Liver (tissue), 9 donors: Measurements from ENCODE around the gene MKS1. TPM values are rescaled to one million over a fixed set of nuclear protein-coding genes. Genes with fewer than 3 reads are reported as not detected.

Experiments
- DNase-seq: peaks from one replicate; pipeline ENCODE4 v3.0.0-alpha.2; 2017; ENCODE audit warnings: low spot score
- H3K27ac ChIP-seq, 2 donors: one replicate each; pipeline ENCODE4 v1.7.0; 2013; ENCODE audit warnings: inconsistent platforms in 2 of 2, low read length in 2 of 2, control low read depth in 1 of 2, low read depth in 1 of 2, mild to moderate bottlenecking in 1 of 2
- H3K27me3 ChIP-seq, 4 donors: one replicate each; pipeline versions ENCODE4 v1.6.1 to v1.7.0; 2013; ENCODE audit warnings: low read length in 3 of 4, inconsistent platforms in 1 of 4, mild to moderate bottlenecking in 1 of 4, moderate library complexity in 1 of 4; ENCODE audit not compliant: control insufficient read depth in 4 of 4, insufficient read depth in 4 of 4
- H3K36me3 ChIP-seq, 4 donors: one replicate each; pipeline versions ENCODE4 v1.6.1 to v1.7.0; 2013; ENCODE audit warnings: low read length in 3 of 4, mild to moderate bottlenecking in 3 of 4, low read depth in 1 of 4, moderate library complexity in 1 of 4; ENCODE audit not compliant: control insufficient read depth in 4 of 4, insufficient read depth in 3 of 4
- H3K4me1 ChIP-seq, 4 donors: one replicate each; pipeline versions ENCODE4 v1.6.1 to v1.7.0; 2013; ENCODE audit warnings: low read length in 3 of 4, mild to moderate bottlenecking in 3 of 4, moderate library complexity in 1 of 4; ENCODE audit not compliant: control insufficient read depth in 4 of 4, insufficient read depth in 4 of 4
- H3K4me3 ChIP-seq, 3 donors: one replicate each; pipeline versions ENCODE4 v1.6.1 to v1.7.0; 2013; ENCODE audit warnings: low read length in 3 of 3, control low read depth in 1 of 3, low read depth in 1 of 3, mild to moderate bottlenecking in 1 of 3
- H3K9ac ChIP-seq, 2 donors: one replicate each; pipeline ENCODE4 v1.7.0; 2013; ENCODE audit warnings: low read length in 2 of 2, mild to moderate bottlenecking in 2 of 2, moderate library complexity in 2 of 2, control low read depth in 1 of 2, low read depth in 1 of 2
- H3K9me3 ChIP-seq, 4 donors: one replicate each; pipeline versions ENCODE4 v1.6.1 to v1.7.0; 2013; ENCODE audit warnings: low read length in 3 of 4; ENCODE audit not compliant: control insufficient read depth in 4 of 4
- EGR1 ChIP-seq, 2 donors: IDR thresholded peaks; 2 replicates each; pipeline ENCODE4 v1.6.1; 2016 to 2018; ENCODE audit warnings: antibody characterized with exemption in 2 of 2, low read depth in 2 of 2
- FOXA1 ChIP-seq: IDR thresholded peaks from 2 replicates; pipeline ENCODE4 v1.6.1; 2016; ENCODE audit warnings: antibody characterized with exemption
- FOXA2 ChIP-seq: IDR thresholded peaks from 2 replicates; pipeline ENCODE4 v1.6.1; 2016; ENCODE audit warnings: antibody characterized with exemption
- GABPA ChIP-seq, 2 donors: IDR thresholded peaks in 1 of 2; conservative IDR thresholded peaks in 1 of 2; 2 replicates each; pipeline ENCODE4 v1.6.1; 2016; ENCODE audit warnings: antibody characterized with exemption in 2 of 2, mild to moderate bottlenecking in 1 of 2, moderate library complexity in 1 of 2
- HNF4A ChIP-seq, 2 donors: conservative IDR thresholded peaks; 2 replicates each; pipeline ENCODE4 v1.6.1; 2016; ENCODE audit warnings: antibody characterized with exemption in 2 of 2, mild to moderate bottlenecking in 2 of 2
- HNF4G ChIP-seq: IDR thresholded peaks from 2 replicates; pipeline ENCODE4 v1.6.1; 2016; ENCODE audit warnings: antibody characterized with exemption
- JUND ChIP-seq, 2 donors: IDR thresholded peaks; 2 replicates each; pipeline ENCODE4 v1.6.1; 2016; ENCODE audit warnings: antibody characterized with exemption in 2 of 2
- NR2F2 ChIP-seq: IDR thresholded peaks from 2 replicates; pipeline ENCODE4 v1.6.1; 2016; ENCODE audit warnings: antibody characterized with exemption
- RAD21 ChIP-seq, 2 donors: IDR thresholded peaks; 2 replicates each; pipeline ENCODE4 v1.6.1; 2016; ENCODE audit warnings: antibody characterized with exemption in 2 of 2, mild to moderate bottlenecking in 2 of 2
- RXRA ChIP-seq, 2 donors: IDR thresholded peaks; 2 replicates each; pipeline ENCODE4 v1.6.1; 2017 to 2018; ENCODE audit warnings: antibody characterized with exemption in 2 of 2, mild to moderate bottlenecking in 1 of 2
- SP1 ChIP-seq: IDR thresholded peaks from 2 replicates; pipeline ENCODE4 v1.6.1; 2018; ENCODE audit warnings: antibody characterized with exemption, mild to moderate bottlenecking
- TAF1 ChIP-seq: conservative IDR thresholded peaks from 2 replicates; pipeline ENCODE4 v1.6.1; 2016; ENCODE audit warnings: antibody characterized with exemption, mild to moderate bottlenecking
- YY1 ChIP-seq: IDR thresholded peaks from 2 replicates; pipeline ENCODE4 v1.6.1; 2016; ENCODE audit warnings: antibody characterized with exemption, mild to moderate bottlenecking
- WGBS: extraction: QIAGEN DNeasy Blood & Tissue Kit; methylation state at CpG from one replicate; pipeline ENCODE4 v1.1.7; 2013; 5-methylcytosine and 5-hydroxymethylcytosine counted together
- polyA plus RNA-seq, 2 donors: library from polyadenylated mRNA; stranded (reverse) in 1 of 2; unstranded in 1 of 2; fragments of 200-250 nt in 1 of 2; fragments of >200 nt in 1 of 2; fragmentation: Nextera tagmentation in 1 of 2; extraction: Ambion mirVana in 1 of 2; gene quantifications; one replicate each; pipeline versions ENCODE4 v1.2.1 to v1.2.3, GENCODE V29; 2013 to 2015
- total RNA-seq, 2 donors: library from RNA; depleted of rRNA; stranded (reverse); fragments of >200 nt; gene quantifications; one replicate each; pipeline ENCODE4 v1.2.3, GENCODE V29; 2014
- TF ChIP-seq, protein P1 (sequence below): IDR thresholded peaks from 2 replicates; pipeline ENCODE4 v1.6.1; 2016; ENCODE audit warnings: antibody characterized with exemption
- TF ChIP-seq, protein P2 (sequence below): IDR thresholded peaks from 2 replicates; pipeline ENCODE4 v1.6.1; 2016; ENCODE audit warnings: antibody characterized with exemption, mild to moderate bottlenecking
- TF ChIP-seq, protein P3 (sequence below): IDR thresholded peaks from 2 replicates; pipeline ENCODE4 v1.6.1; 2016; ENCODE audit warnings: antibody characterized with exemption
- TF ChIP-seq, protein P4 (sequence below): fragments of 150-350 bp; IDR thresholded peaks from 2 replicates; pipeline ENCODE4 v1.5.1; 2017; ENCODE audit warnings: improper control_type of control experiment, low read depth, low read length; ENCODE audit not compliant: missing input control
- donor health status: healthy.
- donor health status: healthy.
- donor health status: healthy.
- donor health status: healthy.
- donor health status: healthy.

MKS1 gene
- total and polyA plus RNA-seq, 4 donors: 4.4 to 7.9 (median 5.1) TPM

DNA sequence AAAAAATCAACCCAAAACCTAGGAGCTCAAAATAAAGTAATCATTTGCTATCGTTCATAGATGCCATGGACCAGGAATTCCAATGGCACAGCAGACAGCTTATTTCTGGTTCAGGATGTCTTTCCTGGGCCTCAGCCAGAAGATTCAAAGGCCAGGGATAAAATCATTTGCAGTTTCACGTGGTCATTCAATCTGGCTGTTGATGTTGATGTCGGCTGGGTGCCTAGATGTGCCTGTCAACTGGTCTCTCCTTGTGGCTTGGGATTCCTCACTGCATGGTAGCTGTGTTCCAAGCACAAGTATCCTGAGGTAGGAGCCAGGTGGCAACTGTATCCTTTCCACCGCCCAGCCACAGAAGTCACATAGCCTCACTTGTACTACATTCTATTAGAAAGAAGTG lies 37.3 kb downstream of the MKS1 start:
- H3K4me1 ChIP-seq: no peaks in the 10 kb centered on the region
- H3K9ac ChIP-seq: no peak overlapping the region
- no peaks in the 10 kb centered on the region for H3K36me3 ChIP-seq
- H3K27me3 ChIP-seq: peaks cover 0 to 2% (median 0%) of the 10 kb centered on the region in 4 donors
- no peak overlapping the region for H3K27ac ChIP-seq
- TF ChIP-seq SP1: no peak
- TF ChIP-seq, protein P1, sequence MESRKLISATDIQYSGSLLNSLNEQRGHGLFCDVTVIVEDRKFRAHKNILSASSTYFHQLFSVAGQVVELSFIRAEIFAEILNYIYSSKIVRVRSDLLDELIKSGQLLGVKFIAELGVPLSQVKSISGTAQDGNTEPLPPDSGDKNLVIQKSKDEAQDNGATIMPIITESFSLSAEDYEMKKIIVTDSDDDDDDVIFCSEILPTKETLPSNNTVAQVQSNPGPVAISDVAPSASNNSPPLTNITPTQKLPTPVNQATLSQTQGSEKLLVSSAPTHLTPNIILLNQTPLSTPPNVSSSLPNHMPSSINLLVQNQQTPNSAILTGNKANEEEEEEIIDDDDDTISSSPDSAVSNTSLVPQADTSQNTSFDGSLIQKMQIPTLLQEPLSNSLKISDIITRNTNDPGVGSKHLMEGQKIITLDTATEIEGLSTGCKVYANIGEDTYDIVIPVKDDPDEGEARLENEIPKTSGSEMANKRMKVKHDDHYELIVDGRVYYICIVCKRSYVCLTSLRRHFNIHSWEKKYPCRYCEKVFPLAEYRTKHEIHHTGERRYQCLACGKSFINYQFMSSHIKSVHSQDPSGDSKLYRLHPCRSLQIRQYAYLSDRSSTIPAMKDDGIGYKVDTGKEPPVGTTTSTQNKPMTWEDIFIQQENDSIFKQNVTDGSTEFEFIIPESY: no peak
- TF ChIP-seq FOXA1: no peak
- TF ChIP-seq RAD21 (IDR thresholded peaks at IDR 0.05): no peak
- TF ChIP-seq HNF4G: no peak
- no peak for TF ChIP-seq YY1
- TF ChIP-seq RXRA (IDR thresholded peaks at IDR 0.05): no peak
- TF ChIP-seq, protein P2, sequence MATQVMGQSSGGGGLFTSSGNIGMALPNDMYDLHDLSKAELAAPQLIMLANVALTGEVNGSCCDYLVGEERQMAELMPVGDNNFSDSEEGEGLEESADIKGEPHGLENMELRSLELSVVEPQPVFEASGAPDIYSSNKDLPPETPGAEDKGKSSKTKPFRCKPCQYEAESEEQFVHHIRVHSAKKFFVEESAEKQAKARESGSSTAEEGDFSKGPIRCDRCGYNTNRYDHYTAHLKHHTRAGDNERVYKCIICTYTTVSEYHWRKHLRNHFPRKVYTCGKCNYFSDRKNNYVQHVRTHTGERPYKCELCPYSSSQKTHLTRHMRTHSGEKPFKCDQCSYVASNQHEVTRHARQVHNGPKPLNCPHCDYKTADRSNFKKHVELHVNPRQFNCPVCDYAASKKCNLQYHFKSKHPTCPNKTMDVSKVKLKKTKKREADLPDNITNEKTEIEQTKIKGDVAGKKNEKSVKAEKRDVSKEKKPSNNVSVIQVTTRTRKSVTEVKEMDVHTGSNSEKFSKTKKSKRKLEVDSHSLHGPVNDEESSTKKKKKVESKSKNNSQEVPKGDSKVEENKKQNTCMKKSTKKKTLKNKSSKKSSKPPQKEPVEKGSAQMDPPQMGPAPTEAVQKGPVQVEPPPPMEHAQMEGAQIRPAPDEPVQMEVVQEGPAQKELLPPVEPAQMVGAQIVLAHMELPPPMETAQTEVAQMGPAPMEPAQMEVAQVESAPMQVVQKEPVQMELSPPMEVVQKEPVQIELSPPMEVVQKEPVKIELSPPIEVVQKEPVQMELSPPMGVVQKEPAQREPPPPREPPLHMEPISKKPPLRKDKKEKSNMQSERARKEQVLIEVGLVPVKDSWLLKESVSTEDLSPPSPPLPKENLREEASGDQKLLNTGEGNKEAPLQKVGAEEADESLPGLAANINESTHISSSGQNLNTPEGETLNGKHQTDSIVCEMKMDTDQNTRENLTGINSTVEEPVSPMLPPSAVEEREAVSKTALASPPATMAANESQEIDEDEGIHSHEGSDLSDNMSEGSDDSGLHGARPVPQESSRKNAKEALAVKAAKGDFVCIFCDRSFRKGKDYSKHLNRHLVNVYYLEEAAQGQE: no peak
- no peak for TF ChIP-seq EGR1 (IDR thresholded peaks at IDR 0.05; ENCODE audit: low read depth in 2 of 2)
- TF ChIP-seq TAF1: no peak
- TF ChIP-seq JUND (IDR thresholded peaks at IDR 0.05): no peak
- TF ChIP-seq GABPA (IDR thresholded peaks at IDR 0.05 in 1 of 2, conservative IDR thresholded peaks at IDR 0.05 in 1 of 2): no peak
- TF ChIP-seq FOXA2: no peak
- no peak for TF ChIP-seq HNF4A (conservative IDR thresholded peaks at IDR 0.05)
- TF ChIP-seq, protein P3, sequence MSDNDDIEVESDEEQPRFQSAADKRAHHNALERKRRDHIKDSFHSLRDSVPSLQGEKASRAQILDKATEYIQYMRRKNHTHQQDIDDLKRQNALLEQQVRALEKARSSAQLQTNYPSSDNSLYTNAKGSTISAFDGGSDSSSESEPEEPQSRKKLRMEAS: no peak
- no peak for TF ChIP-seq NR2F2
- TF ChIP-seq, protein P4, sequence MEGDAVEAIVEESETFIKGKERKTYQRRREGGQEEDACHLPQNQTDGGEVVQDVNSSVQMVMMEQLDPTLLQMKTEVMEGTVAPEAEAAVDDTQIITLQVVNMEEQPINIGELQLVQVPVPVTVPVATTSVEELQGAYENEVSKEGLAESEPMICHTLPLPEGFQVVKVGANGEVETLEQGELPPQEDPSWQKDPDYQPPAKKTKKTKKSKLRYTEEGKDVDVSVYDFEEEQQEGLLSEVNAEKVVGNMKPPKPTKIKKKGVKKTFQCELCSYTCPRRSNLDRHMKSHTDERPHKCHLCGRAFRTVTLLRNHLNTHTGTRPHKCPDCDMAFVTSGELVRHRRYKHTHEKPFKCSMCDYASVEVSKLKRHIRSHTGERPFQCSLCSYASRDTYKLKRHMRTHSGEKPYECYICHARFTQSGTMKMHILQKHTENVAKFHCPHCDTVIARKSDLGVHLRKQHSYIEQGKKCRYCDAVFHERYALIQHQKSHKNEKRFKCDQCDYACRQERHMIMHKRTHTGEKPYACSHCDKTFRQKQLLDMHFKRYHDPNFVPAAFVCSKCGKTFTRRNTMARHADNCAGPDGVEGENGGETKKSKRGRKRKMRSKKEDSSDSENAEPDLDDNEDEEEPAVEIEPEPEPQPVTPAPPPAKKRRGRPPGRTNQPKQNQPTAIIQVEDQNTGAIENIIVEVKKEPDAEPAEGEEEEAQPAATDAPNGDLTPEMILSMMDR: no peak
- WGBS: 76% methylated on average over 4 of the region's 4 CpGs
- no peak overlapping the region for H3K4me3 ChIP-seq
- DNase-seq: no peak
- H3K9me3 ChIP-seq: no peaks in the 10 kb centered on the region

DNA sequence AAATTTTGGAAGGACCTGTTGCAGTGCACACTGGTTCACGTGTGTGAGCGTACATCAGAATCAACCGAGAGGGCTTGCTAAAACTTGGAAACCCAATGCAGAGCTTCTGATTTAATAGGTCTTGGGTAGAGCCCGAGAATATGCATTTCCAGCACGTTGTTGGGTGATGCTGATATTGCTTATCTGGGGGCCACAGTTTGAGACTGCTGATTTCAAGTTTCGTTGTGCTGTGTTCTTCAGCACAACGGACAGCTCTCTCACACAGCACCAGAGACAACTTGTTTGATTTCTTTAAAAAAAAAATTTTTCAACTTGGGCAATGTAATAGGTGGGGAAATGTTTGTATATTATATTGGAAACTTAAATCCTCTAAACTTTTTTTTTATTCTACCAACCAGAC lies 42.9 kb downstream of the MKS1 start:
- no peak for DNase-seq
- H3K27ac ChIP-seq: no peak overlapping the region
- H3K9me3 ChIP-seq: no peaks in the 10 kb centered on the region
- H3K4me3 ChIP-seq: no peak overlapping the region
- TF ChIP-seq, protein P2: peak; percentile 95
- TF ChIP-seq YY1: no peak
- 42% methylated on average over 7 of the region's 7 CpGs for WGBS
- no peak overlapping the region for H3K9ac ChIP-seq
- no peaks in the 10 kb centered on the region for H3K4me1 ChIP-seq
- H3K36me3 ChIP-seq: no peaks in the 10 kb centered on the region
- H3K27me3 ChIP-seq: peaks cover 0 to 2% (median 0%) of the 10 kb centered on the region in 4 donors
